HG02870 (cell line): ENCODE measurements around the gene TRMT13.

Experiments used
- ATAC-seq: cut with Tn5 transposase; IDR thresholded peaks from one replicate; pipeline ENCODE4 v1.9.1; 2021; ENCODE audit warnings: mild to moderate bottlenecking, moderate library complexity; ENCODE audit not compliant: unreplicated experiment

The TRMT13 gene, protein sequence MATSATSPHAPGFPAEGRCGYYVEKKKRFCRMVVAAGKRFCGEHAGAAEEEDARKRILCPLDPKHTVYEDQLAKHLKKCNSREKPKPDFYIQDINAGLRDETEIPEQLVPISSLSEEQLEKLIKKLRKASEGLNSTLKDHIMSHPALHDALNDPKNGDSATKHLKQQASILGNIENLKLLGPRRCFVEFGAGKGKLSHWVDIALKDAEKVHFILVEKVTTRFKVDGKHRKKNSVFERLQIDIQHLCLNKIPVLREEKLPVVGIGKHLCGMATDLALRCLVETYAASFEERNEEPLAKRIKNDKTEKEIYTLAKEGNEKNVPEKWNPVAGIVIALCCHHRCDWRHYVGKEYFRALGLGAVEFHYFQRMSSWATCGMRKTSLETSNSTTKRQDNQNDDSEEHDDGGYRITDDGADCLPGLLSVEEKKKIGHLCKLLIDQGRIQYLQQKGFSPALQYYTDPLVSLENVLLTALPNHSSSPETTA

GRCh38 chr1:100132566-100133477 is at the start of gene TRMT13, which contains the start of gene SASS6:
TSS of gene TRMT13 (plus strand) at chr1:100133163. CDS start at chr1:100133169, 6 bp downstream.
TSS of gene SASS6 (minus strand) at chr1:100132930. CDS start at chr1:100132814, 116 bp downstream.
- peak; percentile 85 for ATAC-seq

GRCh38 chr1:100087396-100087795 is 45.6 kb upstream of the TRMT13 start:
- no peak for ATAC-seq

DNA sequence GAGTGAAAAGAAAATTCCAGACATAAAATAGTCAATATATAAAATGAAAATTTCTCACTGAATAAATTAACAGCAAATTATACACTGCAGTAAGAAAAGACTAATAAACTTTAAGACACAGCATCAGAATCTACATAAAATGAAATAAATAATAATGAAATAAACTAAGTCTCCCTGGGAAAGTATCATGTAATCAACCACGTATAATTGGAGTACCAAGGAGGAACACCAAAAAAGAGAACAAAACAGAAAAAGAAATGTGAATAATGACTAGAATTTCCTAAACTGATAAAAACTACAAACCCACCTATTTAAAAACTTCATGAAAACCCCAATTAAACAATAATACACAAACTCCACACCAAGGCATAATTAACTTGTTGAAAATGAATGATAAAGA is 43.9 kb upstream of the TRMT13 start:
- ATAC-seq: no peak

DNA sequence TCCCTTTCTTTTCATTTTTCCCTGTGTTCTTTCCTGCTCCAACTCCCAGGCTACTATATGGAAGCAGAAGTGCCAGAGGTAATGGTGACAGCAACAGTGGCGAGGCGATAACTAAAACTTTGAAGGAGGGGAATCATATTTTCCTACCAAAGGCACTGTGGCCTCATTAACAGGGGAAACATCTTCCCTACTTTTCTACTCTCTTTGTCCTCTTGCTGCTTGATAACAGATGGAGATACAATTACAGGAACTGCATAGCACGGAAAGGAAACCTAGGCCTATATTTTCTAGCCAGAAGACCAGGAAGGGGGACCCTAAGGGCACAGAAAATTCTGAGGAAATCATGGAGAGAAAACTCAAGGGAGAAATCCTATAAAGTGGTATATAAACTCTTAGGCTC is 42.5 kb upstream of the TRMT13 start:
- ATAC-seq: no peak

DNA sequence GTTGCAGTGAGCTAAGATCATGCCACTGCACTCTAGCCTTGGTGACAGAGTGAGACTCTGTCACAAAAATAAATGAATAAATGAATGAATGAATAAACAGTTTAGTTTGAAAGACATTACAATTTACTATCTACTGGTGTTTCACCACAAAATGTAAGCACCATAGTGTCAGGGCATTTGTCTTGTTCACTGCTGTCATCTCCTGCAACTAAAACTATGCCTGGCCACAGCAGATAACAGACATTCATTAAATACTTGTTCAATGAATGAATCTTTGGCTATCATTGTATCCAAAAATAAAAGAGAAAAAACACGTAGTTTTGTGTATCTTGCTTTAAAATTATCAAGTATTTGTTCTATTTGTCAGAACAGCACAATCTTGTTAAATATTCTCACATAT is 32.8 kb upstream of the TRMT13 start:
- ATAC-seq: no peak

DNA sequence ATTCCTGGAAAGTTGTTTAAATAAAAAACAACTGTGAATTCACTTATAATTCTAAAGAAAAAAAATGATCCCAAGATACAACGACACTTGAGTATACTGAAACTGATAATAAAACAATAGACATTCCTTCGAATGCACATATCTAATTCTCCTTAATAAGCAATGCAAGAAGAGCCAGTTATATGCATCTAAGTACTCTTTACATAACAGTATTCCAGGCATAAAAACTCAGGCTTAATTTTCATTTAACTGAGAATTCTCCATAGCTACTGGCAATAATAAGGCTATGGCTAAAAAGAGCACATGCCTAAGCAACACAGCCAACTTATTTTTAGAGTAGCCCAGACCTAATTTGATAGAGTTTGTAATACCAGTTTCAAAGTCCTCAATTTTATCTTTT is 31.4 kb upstream of the TRMT13 start:
- ATAC-seq: no peak

GRCh38 chr1:100107696-100108095 is 25.3 kb upstream of the TRMT13 start:
- ATAC-seq: no peak

DNA sequence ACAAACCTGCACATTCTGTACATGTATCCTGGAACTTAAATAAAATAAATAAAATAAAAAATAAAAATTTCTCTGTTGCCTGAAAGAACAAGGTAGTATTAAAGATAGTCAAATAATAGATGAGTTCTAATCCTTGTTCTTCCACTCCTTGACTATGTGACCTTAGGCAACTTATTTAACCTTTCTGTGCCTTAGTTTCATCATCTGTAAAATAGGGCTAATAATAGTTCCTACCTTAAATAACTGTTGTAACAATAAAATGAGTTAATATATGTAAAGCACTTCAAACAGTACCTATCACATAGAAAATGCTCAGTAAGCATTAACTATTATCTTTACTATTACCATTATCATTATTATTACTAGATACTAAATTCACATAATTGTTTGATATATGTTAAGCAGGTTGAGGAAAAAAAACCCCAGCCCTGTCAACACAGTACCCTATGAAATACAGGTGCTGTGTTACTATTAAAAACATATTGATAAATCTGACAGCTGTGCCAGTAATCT is 23.4 kb upstream of the TRMT13 start:
- ATAC-seq: no peak

- ATAC-seq: no peak
These were observed 17.4 kb upstream of the TRMT13 start for GRCh38 chr1:100115524-100115923.

GRCh38 chr1:100122177-100122576 is 10.8 kb upstream of the TRMT13 start:
- no peak for ATAC-seq

GRCh38 chr1:100127226-100127625 is 5.7 kb upstream of the TRMT13 start:
- ATAC-seq: no peak

DNA sequence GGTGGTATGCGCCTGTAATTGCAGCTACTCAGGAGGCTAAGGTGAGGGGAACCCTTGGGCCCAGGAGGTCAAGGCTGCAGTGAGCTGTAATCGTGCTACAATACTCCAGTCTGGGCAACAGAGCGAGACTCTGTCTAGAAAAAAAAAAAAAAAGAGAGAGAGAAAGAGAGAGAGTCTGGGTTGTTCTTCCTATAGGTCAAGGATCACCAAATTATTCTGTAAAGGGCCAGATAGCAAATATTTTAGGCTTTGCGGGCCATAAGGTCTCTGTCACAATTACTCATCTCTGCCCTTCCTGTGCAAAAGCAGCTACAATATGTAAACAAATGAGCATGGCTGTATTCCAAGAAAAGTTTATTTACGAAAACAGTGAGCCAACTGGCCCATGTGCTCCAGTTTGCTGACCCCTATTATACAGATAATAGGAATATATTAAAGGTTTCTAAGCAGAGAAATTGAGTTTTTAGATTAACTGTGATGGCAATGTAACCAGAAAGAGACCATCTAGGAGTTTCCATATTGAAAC is 2.3 kb upstream of the TRMT13 start:
- ATAC-seq: no peak

- ATAC-seq: no peak
These were observed 1.3 kb upstream of the TRMT13 start for GRCh38 chr1:100131623-100132022.

- no peak for ATAC-seq
These were observed 1.9 kb downstream of the TRMT13 start for GRCh38 chr1:100134872-100135271.

GRCh38 chr1:100137602-100138001 is 4.6 kb downstream of the TRMT13 start:
- no peak for ATAC-seq

DNA sequence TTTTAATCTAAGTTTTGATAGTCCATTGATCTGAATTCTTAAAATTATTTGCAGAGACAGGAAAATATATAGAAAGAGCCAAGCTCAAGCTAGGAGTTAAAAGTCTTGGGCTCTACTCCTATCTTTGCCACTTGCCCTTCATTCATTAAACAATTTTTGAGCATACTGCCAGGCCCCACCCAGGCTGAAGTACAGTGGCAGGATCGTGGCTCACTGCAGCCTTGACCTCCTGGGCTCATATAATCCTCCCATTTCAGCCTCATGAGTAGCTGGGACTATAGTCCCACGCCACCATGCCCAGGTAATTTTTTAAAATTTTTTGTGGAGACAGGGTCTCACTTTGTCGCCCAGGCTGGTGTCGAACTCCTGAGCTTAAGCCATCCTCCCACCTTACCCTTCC is 8.2 kb downstream of the TRMT13 start:
- ATAC-seq: no peak

- no peak for ATAC-seq
These were observed 9.4 kb downstream of the TRMT13 start for GRCh38 chr1:100142343-100142742.

GRCh38 chr1:100145116-100145515 is 12.2 kb downstream of the TRMT13 start:
- ATAC-seq: no peak

- ATAC-seq: no peak
These were observed 14.0 kb downstream of the TRMT13 start for GRCh38 chr1:100146958-100147357.

- ATAC-seq: no peak
These were observed 14.9 kb downstream of the TRMT13 start for GRCh38 chr1:100147875-100148274.

GRCh38 chr1:100151679-100152078 is 18.7 kb downstream of the TRMT13 start:
- ATAC-seq: no peak
